ENCODE measurements around the gene BPGM. TPM values are rescaled to one million over a fixed set of nuclear protein-coding genes. Genes with fewer than 3 reads are reported as not detected.

Gene BPGM
- total RNA-seq, 4 donors from 2014 or later: 11.9 to 15.5 (median 12.6) TPM

DNA sequence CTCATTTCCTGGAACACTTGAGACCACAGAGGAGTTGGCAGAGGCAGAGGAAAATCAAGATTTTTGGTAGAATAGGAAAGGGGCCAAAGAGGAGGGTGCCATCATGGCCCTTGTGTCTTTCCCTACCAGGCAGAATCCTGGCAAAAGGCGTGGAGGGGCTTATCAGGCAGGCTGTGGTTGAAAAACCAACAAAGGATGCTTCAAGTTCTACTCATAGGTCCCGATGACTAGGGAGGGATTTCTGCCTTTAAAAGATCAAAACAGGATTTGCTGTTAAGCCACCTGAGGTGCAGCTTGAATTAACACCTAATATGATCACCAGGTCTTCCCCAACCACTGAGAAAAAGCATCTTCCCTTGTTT, 45.7 kb downstream of the BPGM start:
- no peak for DNase-seq (ENCODE audit: low spot score in 2 of 2)
- intact Hi-C loops (cut with DNase I; ENCODE audit: low total_unique reads): no loop called here
- no peak for TF ChIP-seq POLR2A (IDR thresholded peaks at IDR 0.05)
- TF ChIP-seq, protein P1, sequence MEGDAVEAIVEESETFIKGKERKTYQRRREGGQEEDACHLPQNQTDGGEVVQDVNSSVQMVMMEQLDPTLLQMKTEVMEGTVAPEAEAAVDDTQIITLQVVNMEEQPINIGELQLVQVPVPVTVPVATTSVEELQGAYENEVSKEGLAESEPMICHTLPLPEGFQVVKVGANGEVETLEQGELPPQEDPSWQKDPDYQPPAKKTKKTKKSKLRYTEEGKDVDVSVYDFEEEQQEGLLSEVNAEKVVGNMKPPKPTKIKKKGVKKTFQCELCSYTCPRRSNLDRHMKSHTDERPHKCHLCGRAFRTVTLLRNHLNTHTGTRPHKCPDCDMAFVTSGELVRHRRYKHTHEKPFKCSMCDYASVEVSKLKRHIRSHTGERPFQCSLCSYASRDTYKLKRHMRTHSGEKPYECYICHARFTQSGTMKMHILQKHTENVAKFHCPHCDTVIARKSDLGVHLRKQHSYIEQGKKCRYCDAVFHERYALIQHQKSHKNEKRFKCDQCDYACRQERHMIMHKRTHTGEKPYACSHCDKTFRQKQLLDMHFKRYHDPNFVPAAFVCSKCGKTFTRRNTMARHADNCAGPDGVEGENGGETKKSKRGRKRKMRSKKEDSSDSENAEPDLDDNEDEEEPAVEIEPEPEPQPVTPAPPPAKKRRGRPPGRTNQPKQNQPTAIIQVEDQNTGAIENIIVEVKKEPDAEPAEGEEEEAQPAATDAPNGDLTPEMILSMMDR (IDR thresholded peaks at IDR 0.05): no peak
- H3K4me3 ChIP-seq (ENCODE audit: low read depth, poor library complexity, severe bottlenecking): no peak overlapping the region
- 47 to 71% methylated on average over 2 of the region's 2 CpGs for WGBS, 2 donors

DNA sequence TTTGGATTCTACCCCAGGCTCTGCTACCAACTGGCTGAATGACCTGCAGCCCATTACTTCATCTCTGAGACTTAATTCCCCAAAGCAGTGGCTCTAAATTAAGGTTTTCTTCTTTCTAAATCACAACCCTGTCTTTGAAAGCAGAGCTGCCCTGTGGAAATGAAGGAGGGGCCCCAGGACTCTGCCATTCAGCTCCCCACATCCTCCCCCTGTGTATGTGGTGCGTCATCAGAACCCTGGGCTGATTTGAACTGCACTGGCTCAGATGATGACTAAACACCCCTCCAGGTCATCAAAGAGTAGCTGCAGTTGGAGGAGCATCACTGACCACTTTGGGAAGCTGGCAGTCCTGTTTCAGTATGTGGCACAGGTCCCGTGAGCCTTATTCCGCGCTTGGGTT, 46.6 kb downstream of the BPGM start:
- peak in 1 of 2 donors; percentile 86 for DNase-seq (ENCODE audit: low spot score in 2 of 2)
- H3K4me3 ChIP-seq (ENCODE audit: low read depth, poor library complexity, severe bottlenecking): no peak overlapping the region
- WGBS, 2 donors: 32 to 59% methylated on average over 4 of the region's 4 CpGs
- no peak for TF ChIP-seq POLR2A (IDR thresholded peaks at IDR 0.05)
- TF ChIP-seq, protein P1 (IDR thresholded peaks at IDR 0.05): no peak
- intact Hi-C loops (cut with DNase I; ENCODE audit: low total_unique reads): no loop called here

DNA sequence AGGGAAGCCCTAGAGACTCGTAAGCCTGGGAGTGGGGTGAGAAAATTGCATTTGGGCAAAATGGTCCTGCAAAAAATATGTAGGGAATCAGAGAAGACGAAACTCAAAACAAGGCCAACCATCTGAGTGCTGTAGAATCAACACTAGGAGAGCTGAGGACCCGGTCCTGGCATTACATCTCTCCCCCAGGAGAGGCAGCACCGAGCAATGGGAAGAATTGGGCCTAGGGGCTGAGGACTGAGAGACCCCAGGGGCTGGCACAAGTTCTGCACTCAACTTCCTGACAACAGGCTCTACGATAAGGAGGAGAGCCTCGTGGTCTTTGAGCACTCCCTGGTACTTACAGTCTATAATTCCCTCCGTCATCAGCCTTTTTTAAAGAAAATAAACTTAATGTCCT, 47.6 kb downstream of the BPGM start:
- no peak overlapping the region for H3K4me3 ChIP-seq (ENCODE audit: low read depth, poor library complexity, severe bottlenecking)
- no peak for DNase-seq (ENCODE audit: low spot score in 2 of 2)
- intact Hi-C loops (cut with DNase I; ENCODE audit: low total_unique reads): no loop called here
- TF ChIP-seq, protein P1 (IDR thresholded peaks at IDR 0.05): no peak
- TF ChIP-seq POLR2A (IDR thresholded peaks at IDR 0.05): no peak
- WGBS, 2 donors: 79 to 89% methylated on average over 7 of the region's 7 CpGs

DNA sequence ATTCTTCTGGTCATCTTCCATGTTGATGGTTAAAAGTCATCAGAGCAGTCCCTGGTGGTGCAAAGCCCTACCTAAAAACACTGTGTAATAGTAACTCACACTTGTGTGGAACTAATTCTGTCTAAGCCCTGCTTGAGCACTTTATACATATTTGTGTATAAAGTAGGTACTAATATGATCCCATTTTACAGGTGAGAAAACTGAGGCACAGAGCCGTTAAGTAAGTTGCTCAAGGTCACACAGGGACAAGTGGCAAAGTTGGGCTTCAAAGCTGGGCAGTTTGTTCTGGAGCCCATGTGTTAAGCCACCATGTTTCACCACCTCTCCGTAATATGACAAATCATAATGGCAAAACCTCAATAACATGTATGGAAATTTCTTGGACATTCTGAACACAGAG, 48.1 kb downstream of the BPGM start:
- intact Hi-C loops (cut with DNase I; ENCODE audit: low total_unique reads): loop anchor here (5.0 kb wide), 1 partner anchor 258 kb away; no protein-coding TSS in a partner anchor
- no peak for DNase-seq (ENCODE audit: low spot score in 2 of 2)
- TF ChIP-seq, protein P1 (IDR thresholded peaks at IDR 0.05): no peak
- TF ChIP-seq POLR2A (IDR thresholded peaks at IDR 0.05): no peak
- H3K4me3 ChIP-seq (ENCODE audit: low read depth, poor library complexity, severe bottlenecking): no peak overlapping the region
- 88 to 91% methylated on average over 2 of the region's 2 CpGs for WGBS, 2 donors

DNA sequence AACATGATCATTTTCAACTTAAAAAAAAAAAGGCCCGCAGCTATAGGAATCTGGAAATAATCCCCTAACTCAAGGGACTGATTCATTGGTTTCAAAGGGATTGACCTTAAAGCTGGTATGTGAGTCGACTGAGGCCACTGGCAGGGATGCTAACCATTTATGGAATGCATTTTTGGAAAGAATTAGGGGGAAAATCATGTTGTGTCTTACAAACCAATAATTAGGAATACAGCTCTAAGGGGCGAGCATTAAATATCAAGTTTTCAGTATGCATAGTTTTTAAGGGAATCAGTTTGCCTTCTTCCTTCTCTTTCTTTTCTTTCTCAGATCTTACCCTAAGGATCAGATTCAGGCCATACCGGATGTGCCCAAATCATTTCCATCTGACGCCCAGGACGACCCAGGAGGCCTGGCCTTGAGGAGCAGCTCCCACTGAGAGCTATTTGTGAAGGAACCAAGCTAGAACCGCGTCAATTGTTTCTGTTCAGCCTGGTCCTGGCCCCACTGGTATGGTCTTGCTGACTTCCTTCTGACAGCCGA, 48.7 kb downstream of the BPGM start:
- intact Hi-C loops (cut with DNase I; ENCODE audit: low total_unique reads): loop anchor here (5.0 kb wide), 1 partner anchor 257 kb away; no protein-coding TSS in a partner anchor
- H3K4me3 ChIP-seq (ENCODE audit: low read depth, poor library complexity, severe bottlenecking): no peak overlapping the region
- TF ChIP-seq, protein P1 (IDR thresholded peaks at IDR 0.05): no peak
- no peak for TF ChIP-seq POLR2A (IDR thresholded peaks at IDR 0.05)
- WGBS, 2 donors: 60 to 61% methylated on average over 9 of the region's 9 CpGs
- no peak for DNase-seq (ENCODE audit: low spot score in 2 of 2)

DNA sequence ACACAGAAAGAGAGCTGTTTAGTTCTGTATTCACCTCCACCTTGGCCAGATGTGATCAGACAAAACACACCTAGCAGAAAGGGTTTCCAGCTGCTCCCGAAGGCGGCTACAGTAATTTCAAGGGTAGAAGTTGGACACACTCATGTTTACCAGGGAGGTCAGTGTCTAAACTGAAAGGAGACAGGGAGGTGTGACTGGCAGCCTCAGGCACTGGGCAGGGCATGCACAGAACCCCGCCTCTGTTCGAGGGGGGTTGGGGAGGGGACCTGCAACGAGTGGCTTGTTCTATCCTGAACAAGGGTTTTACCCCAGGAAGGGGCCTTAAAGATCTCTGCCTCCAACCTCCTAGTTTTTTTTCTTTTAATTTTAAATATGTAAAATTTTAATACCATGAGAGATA, 49.6 kb downstream of the BPGM start:
- intact Hi-C loops (cut with DNase I; ENCODE audit: low total_unique reads): loop anchor here (5.0 kb wide), 1 partner anchor 256 kb away; no protein-coding TSS in a partner anchor
- DNase-seq (ENCODE audit: low spot score in 2 of 2): no peak
- 34 to 59% methylated on average over 5 of the region's 5 CpGs for WGBS, 2 donors
- TF ChIP-seq POLR2A (IDR thresholded peaks at IDR 0.05): no peak
- TF ChIP-seq, protein P1 (IDR thresholded peaks at IDR 0.05): no peak
- H3K4me3 ChIP-seq (ENCODE audit: low read depth, poor library complexity, severe bottlenecking): no peak overlapping the region

All from lower leg skin (tissue), 4 donors.